Measurements from ENCODE around the gene MAT2B. TPM values are rescaled to one million over a fixed set of nuclear protein-coding genes. Genes with fewer than 3 reads are reported as not detected.
"Not testable (repeated sequence)": the region's sequence is repeated elsewhere in the genome, so short reads cannot be mapped to it uniquely, and the experiment has no call there.

MAT2B gene
- total RNA-seq, 3 donors from 2014 or later = 69.4 to 72.5 (median 70.5) TPM

GRCh38 chr5:163532171-163533084 lies 27.0 kb downstream of the MAT2B start:
- H3K9me3 ChIP-seq = no peaks in the 10 kb centered on the region
- no peak for TF ChIP-seq CTCF (IDR thresholded peaks at IDR 0.05)
- no peaks in the 10 kb centered on the region for H3K36me3 ChIP-seq (ENCODE audit: low read depth)
- no peaks in the 10 kb centered on the region for H3K4me1 ChIP-seq (ENCODE audit: low read depth)
- DNase-seq = no peak
- intact Hi-C loops (cut with DNase I, micrococcal nuclease) = no loop called here
- no peak overlapping the region for H3K4me3 ChIP-seq
- no peak for ATAC-seq

- no peak for DNase-seq
- intact Hi-C loops (cut with DNase I, micrococcal nuclease) = no loop called here
- Histone ChIP-seq H3K4me1 (ENCODE audit: low read depth) (no peaks in the 10 kb centered on the region), H3K4me3 (no peak overlapping the region), H3K9me3 (no peaks in the 10 kb centered on the region), H3K36me3 (ENCODE audit: low read depth) (no peaks in the 10 kb centered on the region)
- ATAC-seq = no peak
- no peak for TF ChIP-seq CTCF (IDR thresholded peaks at IDR 0.05)
These were observed 27.8 kb downstream of the MAT2B start for GRCh38 chr5:163533223-163533622.

- intact Hi-C loops (cut with DNase I, micrococcal nuclease) = no loop called here
- ATAC-seq (peak; percentile 65), DNase-seq (no peak)
- TF ChIP-seq CTCF (IDR thresholded peaks at IDR 0.05) = no peak
- H3K9me3 ChIP-seq = no peaks in the 10 kb centered on the region
- H3K36me3 ChIP-seq (ENCODE audit: low read depth) = no peaks in the 10 kb centered on the region
- no peak overlapping the region for H3K4me3 ChIP-seq
- no peaks in the 10 kb centered on the region for H3K4me1 ChIP-seq (ENCODE audit: low read depth)
These were observed 29.2 kb downstream of the MAT2B start for GRCh38 chr5:163534492-163535094.

- no peaks in the 10 kb centered on the region for H3K4me1 ChIP-seq (ENCODE audit: low read depth)
- H3K4me3 ChIP-seq = no peak overlapping the region
- TF ChIP-seq CTCF (IDR thresholded peaks at IDR 0.05) = no peak
- H3K9me3 ChIP-seq = no peaks in the 10 kb centered on the region
- ATAC-seq = peak; percentile 53
- DNase-seq = no peak
- intact Hi-C loops (cut with DNase I, micrococcal nuclease) = no loop called here
- H3K36me3 ChIP-seq (ENCODE audit: low read depth) = no peaks in the 10 kb centered on the region
These were observed 29.9 kb downstream of the MAT2B start for GRCh38 chr5:163535290-163535689.

GRCh38 chr5:163536442-163536841 lies 31.0 kb downstream of the MAT2B start:
- H3K9me3 ChIP-seq; H3K4me3 ChIP-seq; H3K4me1 ChIP-seq (ENCODE audit: low read depth); H3K36me3 ChIP-seq (ENCODE audit: low read depth); ATAC-seq; intact Hi-C loops (cut with DNase I, micrococcal nuclease); DNase-seq: not testable (repeated sequence)

- Histone ChIP-seq H3K9me3 (no peaks in the 10 kb centered on the region), H3K4me1 (ENCODE audit: low read depth) (no peaks in the 10 kb centered on the region), H3K36me3 (ENCODE audit: low read depth) (no peaks in the 10 kb centered on the region), H3K4me3 (no peak overlapping the region)
- intact Hi-C loops (cut with DNase I, micrococcal nuclease) = no loop called here
- TF ChIP-seq CTCF (IDR thresholded peaks at IDR 0.05) = no peak
- DNase-seq = no peak
- ATAC-seq = peak; percentile 30
These were observed 35.3 kb downstream of the MAT2B start for GRCh38 chr5:163540696-163541095.

Data from mucosa of descending colon (tissue), 3 donors.